ENCODE data around the gene CIDEA.

Gene CIDEA

DNA sequence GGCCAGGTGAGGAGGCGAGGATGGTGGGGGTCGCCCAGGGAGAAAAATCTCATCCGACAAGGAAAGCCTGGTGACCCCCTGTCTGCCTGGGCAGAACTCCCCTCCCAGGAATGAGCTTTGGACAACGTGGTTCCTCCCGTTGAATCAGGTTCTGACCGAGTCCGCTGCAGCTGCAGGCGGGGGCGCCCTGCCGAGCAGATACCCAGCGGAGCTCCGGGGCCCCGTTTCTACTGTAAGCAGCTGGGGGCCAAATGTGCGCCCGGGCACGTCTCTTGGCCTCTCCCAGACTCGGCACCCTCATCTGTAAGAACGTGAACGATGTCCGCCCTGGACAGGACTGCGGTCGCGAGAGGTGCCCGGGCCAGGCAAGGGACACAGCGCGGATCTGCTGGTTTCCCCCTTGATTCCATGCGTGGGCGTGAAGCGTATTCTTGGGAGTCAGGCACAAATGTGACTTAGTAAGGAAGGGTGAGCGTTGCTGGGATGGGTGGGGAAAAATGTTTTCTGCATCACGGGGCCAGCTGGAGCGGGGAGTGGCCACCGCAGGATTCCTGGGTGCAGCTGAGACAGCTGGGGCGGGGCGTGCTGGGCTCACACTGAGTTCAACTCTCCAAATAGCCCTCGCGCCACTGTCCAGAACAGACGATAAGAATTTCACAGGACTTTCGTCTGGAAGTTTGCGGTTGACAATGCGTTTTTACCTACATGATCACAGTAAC is 33.7 kb downstream of the CIDEA start:
- Histone ChIP-seq H3K36me3 (no peaks in the 10 kb centered on the region), H3K9me3 (no peaks in the 10 kb centered on the region), H3K4me3 (ENCODE audit: low read depth in 1 of 2, low read length in 1 of 2) (no peak overlapping the region), H3K27ac (no peak overlapping the region), H3K27me3 (peaks cover 74% of the 10 kb centered on the region), H3K4me1 (ENCODE audit: control insufficient read depth in 1 of 2, insufficient read depth in 1 of 2, low read depth in 1 of 2, low read length in 1 of 2) (no peaks in the 10 kb centered on the region)
- TF ChIP-seq, protein P1, sequence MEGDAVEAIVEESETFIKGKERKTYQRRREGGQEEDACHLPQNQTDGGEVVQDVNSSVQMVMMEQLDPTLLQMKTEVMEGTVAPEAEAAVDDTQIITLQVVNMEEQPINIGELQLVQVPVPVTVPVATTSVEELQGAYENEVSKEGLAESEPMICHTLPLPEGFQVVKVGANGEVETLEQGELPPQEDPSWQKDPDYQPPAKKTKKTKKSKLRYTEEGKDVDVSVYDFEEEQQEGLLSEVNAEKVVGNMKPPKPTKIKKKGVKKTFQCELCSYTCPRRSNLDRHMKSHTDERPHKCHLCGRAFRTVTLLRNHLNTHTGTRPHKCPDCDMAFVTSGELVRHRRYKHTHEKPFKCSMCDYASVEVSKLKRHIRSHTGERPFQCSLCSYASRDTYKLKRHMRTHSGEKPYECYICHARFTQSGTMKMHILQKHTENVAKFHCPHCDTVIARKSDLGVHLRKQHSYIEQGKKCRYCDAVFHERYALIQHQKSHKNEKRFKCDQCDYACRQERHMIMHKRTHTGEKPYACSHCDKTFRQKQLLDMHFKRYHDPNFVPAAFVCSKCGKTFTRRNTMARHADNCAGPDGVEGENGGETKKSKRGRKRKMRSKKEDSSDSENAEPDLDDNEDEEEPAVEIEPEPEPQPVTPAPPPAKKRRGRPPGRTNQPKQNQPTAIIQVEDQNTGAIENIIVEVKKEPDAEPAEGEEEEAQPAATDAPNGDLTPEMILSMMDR (IDR thresholded peaks at IDR 0.05): no peak

DNA sequence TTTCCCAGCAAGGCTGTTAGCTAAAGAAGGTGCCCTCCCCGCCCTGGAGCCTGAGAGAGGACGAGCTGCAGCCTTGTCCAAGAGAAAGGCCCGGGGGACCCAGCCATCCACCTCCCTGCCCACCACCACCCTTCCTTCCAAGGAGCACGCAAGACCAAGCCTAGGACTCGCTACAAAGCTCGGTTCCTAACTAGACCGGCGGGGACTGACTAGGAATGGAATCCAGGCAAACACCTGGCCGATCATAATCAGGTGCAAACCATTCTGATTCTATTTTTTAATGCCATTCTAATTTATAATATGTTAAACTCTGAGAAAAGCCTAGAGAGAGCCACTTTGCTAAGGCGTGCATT is 34.2 kb downstream of the CIDEA start:
- peaks cover 69% of the 10 kb centered on the region for H3K27me3 ChIP-seq
- no peak overlapping the region for H3K4me3 ChIP-seq (ENCODE audit: low read depth in 1 of 2, low read length in 1 of 2)
- no peaks in the 10 kb centered on the region for H3K9me3 ChIP-seq
- H3K36me3 ChIP-seq: no peaks in the 10 kb centered on the region
- H3K4me1 ChIP-seq (ENCODE audit: control insufficient read depth in 1 of 2, insufficient read depth in 1 of 2, low read depth in 1 of 2, low read length in 1 of 2): no peaks in the 10 kb centered on the region
- H3K27ac ChIP-seq: no peak overlapping the region
- TF ChIP-seq, protein P1 (IDR thresholded peaks at IDR 0.05): no peak

DNA sequence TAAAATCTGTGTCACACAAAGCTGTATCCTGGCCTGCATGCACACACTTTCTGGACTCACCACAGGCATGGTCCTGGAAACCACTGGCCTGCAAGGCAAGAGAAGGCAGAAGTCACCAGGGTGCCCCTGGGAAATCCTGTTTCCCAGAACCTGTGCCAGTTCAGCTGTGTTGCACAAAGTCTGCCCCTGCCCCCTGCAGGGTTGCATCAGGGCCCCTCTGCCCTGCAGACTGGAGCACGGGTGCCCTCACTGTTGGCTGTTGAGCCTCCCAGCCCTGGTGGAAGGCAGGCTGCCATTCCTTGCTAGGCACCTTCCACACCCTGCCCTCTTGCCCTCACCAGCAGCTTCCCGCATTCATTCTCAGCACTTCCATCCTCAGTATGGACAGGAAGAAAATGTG is 35.9 kb downstream of the CIDEA start:
- Histone ChIP-seq H3K4me1 (ENCODE audit: control insufficient read depth in 1 of 2, insufficient read depth in 1 of 2, low read depth in 1 of 2, low read length in 1 of 2) (no peaks in the 10 kb centered on the region), H3K9me3 (no peaks in the 10 kb centered on the region), H3K27me3 (peaks cover 57% of the 10 kb centered on the region), H3K36me3 (no peaks in the 10 kb centered on the region), H3K4me3 (ENCODE audit: low read depth in 1 of 2, low read length in 1 of 2) (no peak overlapping the region), H3K27ac (no peak overlapping the region)
- TF ChIP-seq, protein P1 (IDR thresholded peaks at IDR 0.05): no peak

DNA sequence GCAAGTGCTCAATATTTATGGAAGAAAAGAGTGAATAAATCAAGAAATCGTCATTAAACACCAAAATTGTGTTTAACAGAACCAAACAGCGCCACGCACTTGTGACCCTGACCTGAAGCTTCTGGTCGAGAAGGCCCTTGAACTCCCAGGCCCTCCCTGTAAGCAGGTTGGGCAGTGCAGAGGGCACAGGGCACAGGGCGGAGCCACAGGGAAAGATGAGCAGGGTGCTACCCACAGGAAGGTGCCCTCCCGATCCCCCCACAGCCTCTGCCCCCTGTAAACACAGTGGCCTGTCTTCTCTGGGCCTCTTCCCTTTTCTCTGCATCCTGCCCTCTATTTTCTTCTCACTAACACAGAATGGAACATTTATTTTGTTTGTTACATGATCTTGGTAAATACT is 37.0 kb downstream of the CIDEA start:
- Histone ChIP-seq H3K27me3 (peaks cover 46% of the 10 kb centered on the region), H3K4me3 (ENCODE audit: low read depth in 1 of 2, low read length in 1 of 2) (no peak overlapping the region)
- TF ChIP-seq, protein P1 (IDR thresholded peaks at IDR 0.05): no peak

DNA sequence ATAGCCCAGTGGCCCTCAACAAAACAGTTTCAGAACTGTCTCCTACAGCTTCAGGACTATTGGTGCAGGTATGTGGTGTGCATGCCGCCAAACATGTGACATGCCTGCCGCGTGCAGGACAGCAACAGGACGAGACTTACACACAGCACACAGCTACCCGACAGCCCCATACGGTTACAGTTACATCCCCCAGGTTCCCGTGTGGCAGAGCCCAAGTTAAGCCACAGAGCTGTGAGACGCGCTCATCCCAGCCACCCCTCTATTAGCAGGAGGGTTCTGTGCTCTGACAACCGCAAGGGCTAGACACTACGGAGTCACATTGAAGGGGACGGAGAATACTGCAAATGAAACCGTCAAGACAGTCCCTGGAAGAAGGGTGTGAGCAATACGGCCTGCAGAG is 37.5 kb downstream of the CIDEA start:
- TF ChIP-seq, protein P1 (IDR thresholded peaks at IDR 0.05): no peak
- H3K27ac ChIP-seq: no peak overlapping the region
- H3K4me3 ChIP-seq (ENCODE audit: low read depth in 1 of 2, low read length in 1 of 2): no peak overlapping the region
- peaks cover 41% of the 10 kb centered on the region for H3K27me3 ChIP-seq
- no peaks in the 10 kb centered on the region for H3K9me3 ChIP-seq
- H3K4me1 ChIP-seq (ENCODE audit: control insufficient read depth in 1 of 2, insufficient read depth in 1 of 2, low read depth in 1 of 2, low read length in 1 of 2): no peaks in the 10 kb centered on the region
- no peaks in the 10 kb centered on the region for H3K36me3 ChIP-seq

More for the DNA sequence above, 37.0 kb downstream of the CIDEA start:
- no peaks in the 10 kb centered on the region for H3K4me1 ChIP-seq (ENCODE audit: control insufficient read depth in 1 of 2, insufficient read depth in 1 of 2, low read depth in 1 of 2, low read length in 1 of 2)
- H3K27ac ChIP-seq: no peak overlapping the region
- H3K36me3 ChIP-seq: no peaks in the 10 kb centered on the region
- no peaks in the 10 kb centered on the region for H3K9me3 ChIP-seq

Measured in neutrophil (primary cell).